Activated CD4-positive, alpha-beta T cell treated with anti-CD3 and anti-CD28 coated beads, Interleukin-2, amount 50 U/mL, for 16 hours (primary cell): Measurements from ENCODE around the gene HDLBP.
"Not testable (repeated sequence)": the region's sequence is repeated elsewhere in the genome, so short reads cannot be mapped to it uniquely, and the experiment has no call there.

Experiments used
- DNase-seq: peaks from one replicate; pipeline ENCODE4 v3.0.0-alpha.2; 2020

Gene HDLBP

DNA sequence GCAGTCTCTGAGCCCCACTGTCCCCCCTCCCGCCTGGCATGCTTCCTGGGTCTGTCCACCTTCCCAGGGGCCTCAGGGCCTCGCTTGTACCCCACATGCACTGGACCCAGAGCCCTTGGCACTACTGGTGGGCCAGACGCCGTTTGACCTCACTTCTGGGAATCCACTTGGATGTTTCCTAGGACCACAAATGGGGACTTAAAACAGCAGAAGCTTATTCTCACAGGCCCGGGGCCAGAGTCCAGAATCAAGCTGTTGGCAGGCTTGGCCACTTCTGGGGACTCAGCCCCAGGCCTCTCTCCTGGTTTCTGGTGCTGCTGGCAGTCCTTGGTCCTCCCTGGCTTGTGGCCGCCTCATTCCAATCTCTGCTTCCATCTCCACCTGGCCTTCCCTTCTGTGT lies 107.4 kb downstream of the HDLBP start:
- no peak for DNase-seq

DNA sequence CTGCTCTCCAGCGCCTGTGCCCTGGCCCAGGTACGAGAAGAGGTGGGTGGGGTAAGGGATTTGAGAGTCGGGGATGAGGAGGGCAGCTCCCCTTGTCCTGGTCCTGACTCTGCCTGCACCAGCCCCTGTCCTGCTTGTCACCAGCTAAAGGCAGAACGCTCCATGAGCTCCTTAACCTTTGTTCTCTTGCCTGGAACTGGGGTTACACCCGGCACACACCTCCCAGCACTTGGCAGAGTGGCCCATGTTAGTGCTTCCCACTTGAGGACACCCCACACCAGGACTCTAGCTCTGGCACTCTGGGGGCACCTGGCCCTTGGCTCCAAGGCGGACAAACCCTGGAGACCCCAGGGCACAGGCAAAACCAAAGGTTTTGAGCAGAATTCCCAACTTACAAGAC lies 107.8 kb downstream of the HDLBP start:
- no peak for DNase-seq

GRCh38 chr2:241207151-241207550 lies 108.3 kb downstream of the HDLBP start:
- DNase-seq = no peak

- no peak for DNase-seq
Measured at GRCh38 chr2:241205086-241205485, 110.4 kb downstream of the HDLBP start.

- no peak for DNase-seq
Measured at GRCh38 chr2:241204490-241204889, 111.0 kb downstream of the HDLBP start.

GRCh38 chr2:241204010-241204384 lies 111.5 kb downstream of the HDLBP start:
- no peak for DNase-seq

GRCh38 chr2:241203218-241204009 lies 112.1 kb downstream of the HDLBP start:
- DNase-seq = no peak

- no peak for DNase-seq
Measured at GRCh38 chr2:241202681-241203080, 112.8 kb downstream of the HDLBP start.

DNA sequence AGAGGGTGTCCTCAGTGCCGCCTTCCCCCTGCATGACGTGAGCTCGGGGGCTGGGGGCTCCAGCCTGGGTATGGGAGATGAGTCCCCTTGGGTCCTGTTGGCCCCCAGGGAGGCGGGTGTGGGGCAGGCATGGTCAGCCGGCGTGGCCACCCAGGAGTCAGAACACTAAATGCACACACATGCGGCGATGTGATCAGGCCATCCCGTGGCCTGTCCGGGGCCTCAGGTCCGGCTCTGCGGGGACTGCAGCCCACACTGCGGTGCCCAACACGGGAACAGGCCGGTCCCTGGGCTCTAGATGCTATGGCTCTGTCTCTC lies 113.2 kb downstream of the HDLBP start:
- no peak for DNase-seq

DNA sequence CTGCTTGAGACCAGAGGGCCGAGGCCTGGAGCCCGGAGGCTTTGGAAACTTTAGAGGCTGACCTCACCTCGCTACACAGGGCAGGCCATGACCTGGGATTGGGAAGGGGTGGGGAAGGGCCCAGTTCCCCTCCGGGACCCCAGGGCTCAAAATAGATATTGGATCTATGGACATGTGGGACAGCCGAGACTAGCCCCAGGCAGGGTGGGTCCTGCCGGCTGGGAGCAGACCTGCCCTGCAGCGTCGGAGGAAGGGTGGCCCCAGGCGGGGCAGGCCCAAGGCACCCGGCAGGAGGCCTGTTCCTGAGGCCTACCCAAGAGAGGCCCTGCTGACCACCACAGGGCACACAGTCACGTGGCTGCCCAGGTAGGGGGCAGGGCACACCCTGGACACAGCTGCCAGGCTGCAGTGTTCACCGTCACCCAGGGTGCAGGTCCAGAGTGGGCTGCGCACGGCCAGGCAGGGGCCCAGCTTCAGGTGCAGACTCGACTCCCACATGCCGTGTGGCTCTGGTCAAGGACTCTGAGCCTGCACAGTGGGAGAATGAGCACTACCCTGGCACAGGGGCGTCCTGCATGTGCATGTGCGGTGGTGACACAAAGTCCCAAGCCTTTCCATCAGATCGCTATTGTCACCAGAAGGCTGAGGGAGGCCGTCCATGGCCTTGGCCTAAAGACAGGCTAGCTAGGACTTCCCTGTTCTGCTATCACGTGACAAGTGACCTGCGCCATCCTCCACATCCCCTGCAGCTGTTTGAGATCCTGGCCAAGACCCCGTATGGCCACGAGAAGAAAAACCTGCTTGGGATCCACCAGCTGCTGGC lies 113.8 kb downstream of the HDLBP start:
- no peak for DNase-seq

DNA sequence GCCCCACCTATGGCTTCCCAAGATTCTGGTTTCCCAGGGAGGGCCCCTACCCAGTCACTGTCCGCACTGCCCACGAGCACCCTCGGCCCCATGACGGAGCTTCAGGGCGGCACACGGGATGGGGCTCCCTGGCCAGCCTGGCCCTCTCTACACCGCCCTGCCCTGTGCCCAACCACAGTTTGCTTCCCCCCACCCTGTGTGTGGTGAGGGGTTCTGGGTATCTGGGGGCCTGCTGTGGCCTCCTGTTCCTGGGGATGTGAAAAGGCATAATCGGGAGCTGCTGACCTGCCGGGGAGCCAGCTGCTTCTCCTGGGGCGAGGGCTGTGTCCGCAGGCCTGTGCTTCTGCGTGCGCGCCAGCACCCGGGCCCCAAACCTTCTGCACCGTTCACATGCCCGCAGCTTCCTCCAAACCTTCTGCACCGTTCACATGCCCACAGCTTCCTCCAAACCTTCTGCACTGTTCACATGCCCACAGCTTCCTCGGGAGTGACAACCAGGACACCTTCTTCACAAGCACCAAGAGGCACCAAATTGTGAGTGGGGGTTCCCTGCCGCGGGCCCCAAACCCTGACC lies 114.6 kb downstream of the HDLBP start:
- DNase-seq = no peak

DNA sequence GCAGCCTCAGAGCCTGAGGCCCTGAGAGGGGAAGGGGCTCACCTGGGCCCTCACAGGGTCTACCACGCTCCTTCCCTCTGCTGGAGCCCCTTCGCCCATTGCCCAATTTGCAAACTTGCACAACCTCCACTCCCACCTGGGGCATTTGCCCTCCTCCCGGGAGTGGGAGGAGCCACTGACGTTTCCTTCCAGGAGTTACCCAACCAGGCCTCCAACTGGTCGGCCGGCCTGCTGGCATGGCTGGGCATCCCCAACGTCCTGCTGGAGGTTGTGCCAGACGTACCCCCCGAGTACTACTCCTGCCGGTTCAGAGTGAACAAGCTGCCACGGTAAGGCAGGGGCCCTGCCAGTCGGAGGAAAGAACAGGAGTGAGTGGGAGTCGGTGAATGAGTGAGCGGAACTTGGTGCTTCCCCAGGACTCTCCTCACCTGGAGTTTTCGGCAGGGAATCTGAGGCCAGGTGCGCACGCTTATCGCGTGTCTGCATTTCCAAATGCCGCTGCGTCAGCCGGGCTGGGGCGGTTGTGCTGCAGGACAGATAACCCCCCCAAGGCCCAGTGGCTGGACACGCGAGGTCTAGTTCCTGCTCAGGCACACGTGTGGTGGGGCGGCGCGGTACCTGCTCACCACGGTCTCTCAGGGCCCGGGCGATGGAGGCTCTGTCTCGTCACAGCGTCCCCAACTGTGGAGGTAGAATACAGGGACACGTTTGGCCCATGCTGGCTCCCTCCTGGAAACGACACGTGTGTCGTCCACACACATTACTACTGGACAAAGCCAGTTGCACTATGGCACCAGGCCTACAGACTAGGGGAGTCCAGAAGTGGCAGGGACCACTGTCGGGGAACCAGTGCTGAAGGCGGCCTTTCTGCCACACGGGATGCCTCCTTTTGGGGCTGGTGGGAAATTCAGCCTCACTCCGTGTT lies 115.3 kb downstream of the HDLBP start:
- DNase-seq = no peak

GRCh38 chr2:241199286-241199685 lies 116.2 kb downstream of the HDLBP start:
- DNase-seq = no peak

- no peak for DNase-seq
Measured at GRCh38 chr2:241198381-241199279, 116.8 kb downstream of the HDLBP start.

DNA sequence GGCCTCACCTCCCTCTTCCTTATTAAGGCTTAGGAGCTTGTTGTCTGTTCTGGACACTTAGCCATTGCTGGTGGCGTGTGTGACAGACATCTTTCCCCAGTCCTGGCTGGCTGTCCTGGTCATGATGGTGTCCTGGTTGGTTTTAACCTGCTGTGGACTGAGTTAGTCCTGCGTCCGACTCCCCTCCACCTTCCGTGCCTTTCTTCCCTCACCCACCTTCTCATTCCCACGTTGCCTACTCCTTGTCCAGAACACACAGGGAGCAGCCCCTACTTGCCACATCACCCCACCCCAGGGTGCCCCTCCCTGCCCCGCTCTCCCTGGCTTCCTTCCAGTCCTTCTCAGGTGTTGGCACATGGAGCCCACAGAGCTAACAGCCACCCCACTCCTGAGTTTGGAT lies 117.5 kb downstream of the HDLBP start:
- DNase-seq = no peak

DNA sequence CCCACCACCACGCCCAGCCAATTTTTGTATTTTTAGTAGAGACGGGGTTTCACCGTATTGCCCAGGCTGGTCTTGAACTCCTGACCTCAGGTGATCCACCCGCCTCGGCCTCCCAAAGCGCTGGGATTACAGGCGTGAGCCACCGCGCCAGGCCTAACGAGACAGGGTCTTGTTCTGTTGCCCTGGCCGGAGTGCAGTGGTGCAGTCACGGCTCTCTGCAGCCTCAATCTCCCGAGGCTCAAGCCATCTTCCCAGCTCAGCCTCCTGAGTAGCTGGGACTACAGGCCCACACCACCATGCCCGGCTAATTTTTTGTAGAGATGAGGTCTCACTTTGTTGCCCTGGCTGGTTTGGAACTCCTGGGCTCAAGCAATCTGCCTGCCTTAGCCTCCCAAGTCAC lies 118.2 kb downstream of the HDLBP start:
- DNase-seq = not testable (repeated sequence)

GRCh38 chr2:241195506-241196130 lies 119.9 kb downstream of the HDLBP start:
- DNase-seq = no peak

- no peak for DNase-seq
Measured at GRCh38 chr2:241194811-241195210, 120.7 kb downstream of the HDLBP start.

DNA sequence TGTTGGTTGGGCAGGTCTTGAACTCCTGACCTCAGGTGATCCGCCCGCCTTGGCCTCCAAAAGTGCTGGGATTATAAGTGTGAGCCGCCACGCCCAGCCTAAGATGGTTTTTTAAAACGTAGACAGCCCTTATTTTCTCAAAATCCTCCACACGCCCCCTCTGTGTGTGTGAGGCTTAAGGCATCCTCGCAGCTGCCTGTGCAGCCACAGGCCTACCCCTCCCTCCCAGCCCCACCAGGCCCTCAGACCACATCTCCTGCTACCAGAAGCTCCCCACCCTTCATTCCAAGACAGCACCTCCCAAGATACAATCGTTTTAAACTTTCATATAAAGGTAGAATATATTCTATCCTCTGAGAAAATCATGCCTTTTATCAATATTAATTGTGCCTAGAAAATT lies 122.2 kb downstream of the HDLBP start:
- DNase-seq = no peak

GRCh38 chr2:241191081-241191480 lies 124.4 kb downstream of the HDLBP start:
- no peak for DNase-seq

GRCh38 chr2:241190291-241190981 lies 125.0 kb downstream of the HDLBP start:
- no peak for DNase-seq
